ENCODE data around the gene LYPD5.

Gene LYPD5

DNA sequence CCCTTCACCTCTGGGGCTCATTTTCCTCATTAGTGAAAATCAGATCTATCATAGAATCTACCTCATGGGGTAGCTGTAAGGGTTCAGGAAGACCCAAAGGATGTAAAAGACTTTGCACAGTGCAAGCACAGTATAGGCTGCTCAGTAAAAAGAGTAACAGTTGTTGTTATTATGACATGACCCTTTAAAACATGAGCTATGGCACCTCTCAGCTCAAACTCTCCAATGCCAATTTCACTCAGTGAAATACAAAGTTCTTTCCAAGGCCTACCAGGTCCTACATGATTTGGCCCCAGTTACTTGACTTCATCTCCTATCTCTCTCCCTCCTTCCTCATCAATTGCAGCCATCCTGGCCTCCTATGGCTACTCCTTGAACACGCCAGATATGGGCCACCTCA lies 52.3 kb downstream of the LYPD5 start:
- DNase-seq: no peak

GRCh38 chr19:43749152-43749551 lies 53.1 kb downstream of the LYPD5 start:
- no peak for DNase-seq

DNA sequence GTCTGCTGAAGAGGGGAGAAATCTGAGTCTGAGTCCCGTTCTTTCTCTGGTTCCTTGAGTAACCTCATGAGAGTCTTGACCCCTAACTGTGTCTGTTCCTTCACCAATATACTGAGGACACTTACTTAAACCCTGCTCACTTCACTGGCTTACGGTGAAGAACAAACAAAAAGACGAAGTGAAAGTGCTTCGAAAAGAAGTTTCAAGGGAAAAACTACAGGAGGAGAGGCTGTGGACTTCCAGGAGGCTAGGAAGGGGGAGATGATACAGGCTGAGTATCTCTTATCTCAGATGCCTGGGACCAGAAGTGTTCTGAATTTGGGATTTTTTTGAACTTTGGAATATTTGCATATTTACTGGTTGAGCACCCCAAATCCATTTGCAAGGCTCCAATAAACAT lies 53.6 kb downstream of the LYPD5 start:
- no peak for DNase-seq

DNA sequence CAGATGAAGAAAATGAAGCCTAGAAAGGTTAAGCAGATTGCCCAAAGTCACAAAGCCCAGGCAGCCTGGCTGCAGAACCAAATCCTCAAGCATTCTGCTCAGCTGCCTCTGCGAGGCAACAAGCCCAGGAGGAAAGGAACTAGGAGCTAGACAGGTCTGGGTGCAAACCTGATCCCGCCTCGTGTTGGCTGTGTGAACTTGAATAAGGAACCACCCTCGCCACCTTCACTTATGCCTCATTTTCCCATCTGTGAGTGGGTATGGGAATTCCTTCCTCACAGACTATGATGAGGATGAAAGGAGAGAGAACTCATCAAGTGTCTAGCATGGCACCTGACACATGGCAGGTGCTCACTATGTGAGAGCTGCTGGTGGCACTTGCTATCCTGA lies 54.0 kb downstream of the LYPD5 start:
- DNase-seq: no peak

GRCh38 chr19:43747557-43748204 lies 54.6 kb downstream of the LYPD5 start:
- DNase-seq: no peak

Measured in NCI-H526 treated with DMSO at 0.1 percent for 48 hours (cell line).